ENCODE results near the gene EPHB2. TPM values are rescaled to one million over a fixed set of nuclear protein-coding genes. Genes with fewer than 3 reads are reported as not detected.

The EPHB2 gene
- total RNA-seq, 2 experiments from 2014 or later, result 0.59 TPM; not detected in 1

- Histone ChIP-seq H3K36me3 (ENCODE audit: insufficient read depth, low read length) (no peaks in the 10 kb centered on the region), H3K4me3 (ENCODE audit: low read depth, low read length, poor library complexity, severe bottlenecking) (no peak overlapping the region), H3K4me2 (ENCODE audit: low read length) (no peak overlapping the region), H3K79me2 (ENCODE audit: insufficient read depth, low read depth, low read length) (no peaks in the 10 kb centered on the region), H3K9me2 (ENCODE audit: insufficient read depth, low read length) (no peaks in the 10 kb centered on the region), H3K27ac (ENCODE audit: low read depth, low read length, poor library complexity, severe bottlenecking) (no peak overlapping the region), H2AFZ (ENCODE audit: low read length) (no peak overlapping the region), H3K4me1 (ENCODE audit: insufficient read depth, low read length, poor library complexity, severe bottlenecking) (no peaks in the 10 kb centered on the region), H4K20me1 (ENCODE audit: insufficient read depth, low read length) (no peaks in the 10 kb centered on the region), H3K9me3 (ENCODE audit: low read length) (no peaks in the 10 kb centered on the region)
- TF ChIP-seq CTCF (conservative IDR thresholded peaks at IDR 0.05; ENCODE audit: low read length) (no peak), EZH2phosphoT487 (IDR thresholded peaks at IDR 0.05; ENCODE audit: borderline replicate concordance, low read depth, low read length) (no peak)
- DNase-seq (ENCODE audit: low spot score), result no peak
- BruUV-seq (replicated peaks), result no TSS peak
- CTCF ChIA-PET (ENCODE audit: unreplicated experiment), result no interaction called here
- POLR2A ChIA-PET, result no interaction called here
- intact Hi-C loops (cut with micrococcal nuclease; ENCODE audit: unreplicated experiment), result no loop called here
Observed at GRCh38 chr1:22893292-22893691, 182.7 kb downstream of the EPHB2 start.

GRCh38 chr1:22895357-22895756 lies 184.7 kb downstream of the EPHB2 start:
- Histone ChIP-seq H3K79me2 (ENCODE audit: insufficient read depth, low read depth, low read length) (no peaks in the 10 kb centered on the region), H3K4me3 (ENCODE audit: low read depth, low read length, poor library complexity, severe bottlenecking) (no peak overlapping the region), H4K20me1 (ENCODE audit: insufficient read depth, low read length) (no peaks in the 10 kb centered on the region), H3K36me3 (ENCODE audit: insufficient read depth, low read length) (no peaks in the 10 kb centered on the region), H3K9me3 (ENCODE audit: low read length) (no peaks in the 10 kb centered on the region), H3K4me2 (ENCODE audit: low read length) (no peak overlapping the region), H3K9me2 (ENCODE audit: insufficient read depth, low read length) (no peaks in the 10 kb centered on the region), H2AFZ (ENCODE audit: low read length) (no peak overlapping the region), H3K27ac (ENCODE audit: low read depth, low read length, poor library complexity, severe bottlenecking) (no peak overlapping the region), H3K4me1 (ENCODE audit: insufficient read depth, low read length, poor library complexity, severe bottlenecking) (no peaks in the 10 kb centered on the region)
- ChIA-PET CTCF (ENCODE audit: unreplicated experiment) (no interaction called here), POLR2A (no interaction called here)
- intact Hi-C loops (cut with micrococcal nuclease; ENCODE audit: unreplicated experiment), result no loop called here
- DNase-seq (ENCODE audit: low spot score), result no peak
- no TSS peak for BruUV-seq (replicated peaks)
- TF ChIP-seq CTCF (conservative IDR thresholded peaks at IDR 0.05; ENCODE audit: low read length), result no peak
- TF ChIP-seq EZH2phosphoT487 (IDR thresholded peaks at IDR 0.05; ENCODE audit: borderline replicate concordance, low read depth, low read length), result no peak

GRCh38 chr1:22896184-22896583 lies 185.5 kb downstream of the EPHB2 start:
- intact Hi-C loops (cut with micrococcal nuclease; ENCODE audit: unreplicated experiment), result no loop called here
- Histone ChIP-seq H3K27ac (ENCODE audit: low read depth, low read length, poor library complexity, severe bottlenecking) (no peak overlapping the region), H3K4me3 (ENCODE audit: low read depth, low read length, poor library complexity, severe bottlenecking) (no peak overlapping the region), H3K79me2 (ENCODE audit: insufficient read depth, low read depth, low read length) (no peaks in the 10 kb centered on the region), H3K36me3 (ENCODE audit: insufficient read depth, low read length) (no peaks in the 10 kb centered on the region), H2AFZ (ENCODE audit: low read length) (no peak overlapping the region), H3K9me3 (ENCODE audit: low read length) (no peaks in the 10 kb centered on the region), H3K9me2 (ENCODE audit: insufficient read depth, low read length) (no peaks in the 10 kb centered on the region), H3K4me2 (ENCODE audit: low read length) (no peak overlapping the region), H4K20me1 (ENCODE audit: insufficient read depth, low read length) (no peaks in the 10 kb centered on the region), H3K4me1 (ENCODE audit: insufficient read depth, low read length, poor library complexity, severe bottlenecking) (no peaks in the 10 kb centered on the region)
- ChIA-PET POLR2A (no interaction called here), CTCF (ENCODE audit: unreplicated experiment) (no interaction called here)
- no peak for DNase-seq (ENCODE audit: low spot score)
- no peak for TF ChIP-seq CTCF (conservative IDR thresholded peaks at IDR 0.05; ENCODE audit: low read length)
- TF ChIP-seq EZH2phosphoT487 (IDR thresholded peaks at IDR 0.05; ENCODE audit: borderline replicate concordance, low read depth, low read length), result no peak
- BruUV-seq (replicated peaks), result no TSS peak
